HCT116 (cell line): ENCODE measurements around the gene CENPV. TPM values are rescaled to one million over a fixed set of nuclear protein-coding genes. Genes with fewer than 3 reads are reported as not detected.
A peak's percentile ranks its signal among the peaks of the same experiment; 100 is the strongest.

Experiments
- ATAC-seq: fragments of 200-7000 bp; cut with Tn5 transposase; 2 replicates; pipeline ENCODE4 v1.9.1; 2020; ENCODE audit warnings: mild to moderate bottlenecking, moderate library complexity
- BruUV-seq: library from RNA; stranded (reverse); fragments of 400-500 nt; replicated peaks from 2 replicates; lab custom pipeline; 2021; lab: Mats Ljungman, UMichigan
- CTCF ChIA-PET: fragments of 300-600 bp; sonication (Branson Sonifier 250); formaldehyde crosslinking; loops from one replicate; lab custom pipeline; 2021; ENCODE audit warnings: antibody characterized with exemption; lab: Charles Lee
- POLR2A ChIA-PET: fragments of 300-600, 350-600 bp; sonication (Branson Sonifier 250); formaldehyde crosslinking; loops from one replicate; lab custom pipeline; 2021; ENCODE audit warnings: antibody characterized with exemption; lab: Charles Lee
- RAD21 ChIA-PET, 2 experiments: fragments of 300-600 bp; sonication (Branson Sonifier 250); formaldehyde crosslinking; loops; one replicate each; lab custom pipeline; 2023; ENCODE audit warnings: low total read pairs in 2 of 2; ENCODE audit not compliant: uncharacterized antibody in 2 of 2, unreplicated experiment in 2 of 2, low non-redundant PET in 1 of 2; lab: Charles Lee
- DNase-seq: peaks from one replicate; pipeline ENCODE4 v3.0.0-alpha.2; 2010; ENCODE audit warnings: low read depth, low spot score
- H2AFZ ChIP-seq: fragments of 200-600 bp; shearing (Covaris generic), sonication (generic); 2 replicates; pipeline ENCODE4 v1.6.1; 2017; ENCODE audit warnings: low read depth, mixed run types, mixed read lengths, antibody characterized with exemption, low read length; ENCODE audit not compliant: poor library complexity, severe bottlenecking
- H3K27ac ChIP-seq: 2 replicates; pipeline ENCODE4 v1.5.1; 2012; ENCODE audit warnings: low read depth, low read length
- H3K27me3 ChIP-seq: fragments of 200-600 bp; sonication (generic); 2 replicates; pipeline ENCODE4 v1.6.1; 2016; ENCODE audit warnings: mixed run types, low read length, mixed read lengths; ENCODE audit not compliant: insufficient read depth
- H3K36me3 ChIP-seq, 2 experiments: fragments of 200-500 bp in 1 of 2; fragments of 200-600 bp in 1 of 2; sonication (Bioruptor generic) in 1 of 2; sonication (generic) in 1 of 2; 2 replicates each; pipeline versions ENCODE4 v1.5.1 to v1.6.1; 2014 to 2016; ENCODE audit warnings: low read length in 2 of 2, inconsistent platforms in 1 of 2, mixed read lengths in 1 of 2, mixed run types in 1 of 2; ENCODE audit not compliant: insufficient read depth in 2 of 2, control insufficient read depth in 1 of 2
- H3K4me1 ChIP-seq, 2 experiments: fragments of 200-600 bp in 1 of 2; sonication (generic) in 1 of 2; 2 replicates each; pipeline versions ENCODE4 v1.5.1 to v1.6.1; 2012 to 2017; ENCODE audit warnings: low read length in 2 of 2, inconsistent platforms in 1 of 2, mild to moderate bottlenecking in 1 of 2, mixed read lengths in 1 of 2, mixed run types in 1 of 2, moderate library complexity in 1 of 2; ENCODE audit not compliant: insufficient read depth in 2 of 2, control insufficient read depth in 1 of 2
- H3K4me2 ChIP-seq: fragments of 200-600 bp; sonication (generic); 2 replicates; pipeline ENCODE4 v1.6.1; 2017; ENCODE audit warnings: mixed run types, low read length, mixed read lengths
- H3K4me3 ChIP-seq, 2 experiments: fragments of 200-600 bp in 1 of 2; sonication (generic) in 1 of 2; replicated peaks in 1 of 2; 2 replicates each; pipeline ENCODE4 v1.5.1; 2011 to 2016; ENCODE audit warnings: low read length in 2 of 2, control low read depth in 1 of 2, low read depth in 1 of 2, mild to moderate bottlenecking in 1 of 2, mixed read lengths in 1 of 2, mixed run types in 1 of 2
- H3K79me2 ChIP-seq: fragments of 200-600 bp; sonication (generic); 2 replicates; pipeline ENCODE4 v1.6.1; 2017; ENCODE audit warnings: mild to moderate bottlenecking, mixed run types, low read length, moderate library complexity, mixed read lengths; ENCODE audit not compliant: insufficient read depth
- H3K9ac ChIP-seq: fragments of 200-600 bp; sonication (generic); 2 replicates; pipeline ENCODE4 v1.6.1; 2016; ENCODE audit warnings: low read length, mixed read lengths
- H3K9me2 ChIP-seq: fragments of 200-600 bp; sonication (generic), shearing (Covaris generic); 2 replicates; pipeline ENCODE4 v1.6.1; 2017; ENCODE audit warnings: mixed run types, mild to moderate bottlenecking, moderate library complexity; ENCODE audit not compliant: insufficient read depth
- H3K9me3 ChIP-seq, 2 experiments: fragments of 200-500 bp in 1 of 2; fragments of 200-600 bp in 1 of 2; sonication (Bioruptor generic) in 1 of 2; sonication (generic) in 1 of 2; 2 replicates each; pipeline ENCODE4 v1.6.1; 2014 to 2017; ENCODE audit warnings: low read length in 2 of 2, mixed read lengths in 2 of 2, inconsistent platforms in 1 of 2, low read depth in 1 of 2, mild to moderate bottlenecking in 1 of 2, mixed run types in 1 of 2, moderate library complexity in 1 of 2; ENCODE audit not compliant: control insufficient read depth in 1 of 2, insufficient read depth in 1 of 2
- H4K20me1 ChIP-seq: fragments of 200-600 bp; sonication (generic), shearing (Covaris generic); 2 replicates; pipeline ENCODE4 v1.6.1; 2017; ENCODE audit warnings: mixed run types, mild to moderate bottlenecking, moderate library complexity; ENCODE audit not compliant: insufficient read depth
- CBX3 ChIP-seq: IDR thresholded peaks from 2 replicates; pipeline ENCODE4 v1.6.1; 2012; ENCODE audit warnings: low read depth
- CTCF ChIP-seq, 3 experiments: fragments of 200-600 bp in 1 of 3; sonication (generic) in 1 of 3; IDR thresholded peaks in 2 of 3; conservative IDR thresholded peaks in 1 of 3; 2 replicates each; pipeline ENCODE4 v1.5.1; 2012 to 2017; ENCODE audit warnings: low read depth in 2 of 3, low read length in 2 of 3, antibody characterized with exemption in 1 of 3, borderline replicate concordance in 1 of 3, control low read depth in 1 of 3, mild to moderate bottlenecking in 1 of 3, mixed read lengths in 1 of 3, mixed run types in 1 of 3, moderate library complexity in 1 of 3; ENCODE audit not compliant: insufficient read depth in 1 of 3
- RAD21 ChIP-seq: IDR thresholded peaks from 2 replicates; pipeline ENCODE4 v1.6.1; 2012; ENCODE audit warnings: low read depth, mild to moderate bottlenecking
- SP1 ChIP-seq: IDR thresholded peaks from 2 replicates; pipeline ENCODE4 v1.6.1; 2012; ENCODE audit warnings: low read depth
- SRF ChIP-seq: IDR thresholded peaks from 2 replicates; pipeline ENCODE4 v1.6.1; 2012; ENCODE audit warnings: low read depth
- TCF7L2 ChIP-seq: IDR thresholded peaks from 2 replicates; pipeline ENCODE4 v1.7.0; 2011; ENCODE audit warnings: borderline replicate concordance, inconsistent platforms; ENCODE audit not compliant: insufficient read depth, insufficient read length; ENCODE audit errors: extremely low read depth
- YY1 ChIP-seq: IDR thresholded peaks from 2 replicates; pipeline ENCODE4 v1.6.1; 2011; ENCODE audit warnings: low read length, low read depth, moderate library complexity, mild to moderate bottlenecking; ENCODE audit not compliant: insufficient replicate concordance; ENCODE audit errors: extremely low read depth
- intact Hi-C: fragments of 100-400 bp; cut with micrococcal nuclease; formaldehyde crosslinking; loops from 2 replicates; pipeline ENCODE4 v1.10.0; 2022
- total RNA-seq: library from RNA; stranded (reverse); gene quantifications from one replicate; pipeline ENCODE4 v1.2.1, GENCODE V29; 2021; ENCODE audit not compliant: unreplicated experiment

Gene CENPV
- total RNA-seq, 1 experiment from 2014 or later: 84.7 TPM

- Histone ChIP-seq H3K4me3 (no peak overlapping the region), H3K79me2 (no peaks in the 10 kb centered on the region), H3K9me2 (no peaks in the 10 kb centered on the region), H3K4me1 (peaks cover 51% of the 10 kb centered on the region in 2 experiments), H3K27me3 (no peaks in the 10 kb centered on the region), H3K9ac (no peak overlapping the region), H2AFZ (no peak overlapping the region), H3K4me2 (peak overlapping the region; percentile 9; the same call in 1 of the 2 replicates)
- BruUV-seq: no TSS peak
- ChIA-PET POLR2A (interaction anchor here (0.8 to 3.6 kb wide), 5 partner anchors 8 to 147 kb away, joined by 3 to 22 read pairs (median 4); no protein-coding TSS in a partner anchor), CTCF (interaction anchor here (2.2 to 3.5 kb wide), 2 partner anchors 9 to 11 kb away, joined by 13 to 19 read pairs; no protein-coding TSS in a partner anchor)
- intact Hi-C loops: no loop called here
- ATAC-seq: peak; percentile 44
- TF ChIP-seq CTCF (IDR thresholded peaks at IDR 0.05 in 2 of 3, conservative IDR thresholded peaks at IDR 0.05 in 1 of 3; ENCODE audit: borderline replicate concordance in 1 of 3, insufficient read depth in 1 of 3, low read depth in 2 of 3, low read length in 2 of 3) (peak in 1 of 3 experiments; percentile 8; a peak in 1 of 6 replicates), RAD21 (peak; percentile 42), SRF (no peak), YY1 (no peak), SP1 (no peak)
- TF ChIP-seq, all 23 proteins: peak for 2
- no peaks in the 10 kb centered on the region for H3K36me3 ChIP-seq
- H4K20me1 ChIP-seq: no peaks in the 10 kb centered on the region
- no peaks in the 10 kb centered on the region for H3K9me3 ChIP-seq
- DNase-seq: no peak
- no peak overlapping the region for H3K27ac ChIP-seq
- RAD21 ChIA-PET: no interaction called here
Measured at GRCh38 chr17:16294560-16294959, 58.7 kb downstream of the CENPV start.

DNA sequence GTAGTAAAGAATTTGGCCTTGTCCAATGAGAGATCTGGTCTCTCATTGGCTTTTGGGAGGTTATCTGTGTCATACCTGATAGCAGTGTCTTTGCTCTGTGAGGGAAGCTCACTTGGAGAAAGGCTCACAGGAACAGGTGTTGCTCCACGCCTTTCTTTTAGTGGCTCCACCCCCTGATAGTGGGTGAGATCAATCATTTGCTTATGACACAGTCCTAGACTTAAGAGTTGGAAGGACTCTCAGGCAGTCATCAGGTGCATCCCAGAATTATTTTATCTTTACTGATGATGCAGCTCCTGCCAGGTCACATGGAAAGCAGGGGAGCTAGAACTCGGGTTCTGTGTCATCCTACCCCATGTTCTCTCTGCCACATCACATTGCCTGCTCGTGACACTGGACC, 59.3 kb downstream of the CENPV start:
- H4K20me1 ChIP-seq: no peaks in the 10 kb centered on the region
- no peak overlapping the region for H2AFZ ChIP-seq
- H3K79me2 ChIP-seq: no peaks in the 10 kb centered on the region
- H3K27ac ChIP-seq: no peak overlapping the region
- DNase-seq: no peak
- ChIA-PET RAD21 (no interaction called here), POLR2A (interaction anchor here (0.8 to 3.6 kb wide), 4 partner anchors 8 to 145 kb away, joined by 3 to 22 read pairs (median 4); no protein-coding TSS in a partner anchor)
- intact Hi-C loops: no loop called here
- no peaks in the 10 kb centered on the region for H3K36me3 ChIP-seq
- H3K4me3 ChIP-seq: no peak overlapping the region
- BruUV-seq: no TSS peak
- no peaks in the 10 kb centered on the region for H3K27me3 ChIP-seq
- no peak overlapping the region for H3K9ac ChIP-seq
- no peaks in the 10 kb centered on the region for H3K9me3 ChIP-seq
- ATAC-seq: 0 out of 2 replicates have a peak, but pooled peaks have one; percentile 24
- TF ChIP-seq RAD21 (no peak), TCF7L2 (no peak), CBX3 (no peak)
- TF ChIP-seq, all 23 proteins: peak for 0
- no peak overlapping the region for H3K4me2 ChIP-seq
- H3K4me1 ChIP-seq: peaks cover 54 to 55% of the 10 kb centered on the region in 2 experiments
- no peaks in the 10 kb centered on the region for H3K9me2 ChIP-seq
- CTCF ChIA-PET: interaction anchor here (1.4 to 3.5 kb wide), 2 partner anchors 8 to 70 kb away, joined by 4 to 19 read pairs; no protein-coding TSS in a partner anchor

Other genes starting within 250 kb of the CENPV start
- 43.7 TPM for gene NCOR1, start 137.9 kb downstream of the CENPV start, total RNA-seq
- 36.8 TPM for gene PIGL, start 136.3 kb downstream of the CENPV start, total RNA-seq
- gene UBB, start 27.6 kb upstream of the CENPV start, total RNA-seq: 2,378 TPM
- 2.7 TPM for gene TRPV2, start 62.1 kb upstream of the CENPV start, total RNA-seq
- 2.3 TPM for gene LRRC75A, start 138.7 kb upstream of the CENPV start, total RNA-seq
- gene ZNF287, start 215.7 kb upstream of the CENPV start, total RNA-seq: not detected